HEK293T (cell line): ENCODE results near the gene ZNF221.

Experiments
- BHLHE40 ChIP-seq: fragments of 450-650 bp; IDR thresholded peaks from 2 replicates; pipeline ENCODE4 v1.6.1; 2016; ENCODE audit warnings: mild to moderate bottlenecking, moderate library complexity, borderline replicate concordance
- HDGF ChIP-seq: fragments of 450-650 bp; IDR thresholded peaks from 2 replicates; pipeline ENCODE4 v1.6.1; 2017; ENCODE audit warnings: antibody characterized with exemption, borderline replicate concordance
- L3MBTL2 ChIP-seq: fragments of 450-650 bp; conservative IDR thresholded peaks from 2 replicates; pipeline ENCODE4 v1.6.1; 2016; ENCODE audit warnings: mild to moderate bottlenecking
- NFRKB ChIP-seq: fragments of 450-650 bp; IDR thresholded peaks from 2 replicates; pipeline ENCODE4 v1.6.1; 2016; ENCODE audit warnings: mild to moderate bottlenecking, moderate library complexity
- PKNOX1 ChIP-seq: fragments of 450-650 bp; IDR thresholded peaks from 2 replicates; pipeline ENCODE4 v1.6.1; 2016
- SUZ12 ChIP-seq: fragments of 450-650 bp; IDR thresholded peaks from 2 replicates; pipeline ENCODE4 v1.6.1; 2016; ENCODE audit warnings: mild to moderate bottlenecking

GRCh38 chr19:43905897-43906296 lies 45.1 kb upstream of the ZNF221 start:
- TF ChIP-seq PKNOX1 (no peak), BHLHE40 (no peak), SUZ12 (no peak), NFRKB (no peak), HDGF (no peak), L3MBTL2 (no peak)
